B cell (primary cell): ENCODE data around the gene PLA2G4D. TPM values are rescaled to one million over a fixed set of nuclear protein-coding genes. Genes with fewer than 3 reads are reported as not detected.

Experiments
- ATAC-seq: fragments of 200-7000 bp; cut with Tn5 transposase; one replicate; pipeline ENCODE4 v1.10.0; 2021; ENCODE audit warnings: low read depth, mild to moderate bottlenecking, moderate number of reproducible peaks, moderate library complexity
- CTCF ChIA-PET: fragments of 350-600 bp; sonication (Branson Sonifier 250); formaldehyde crosslinking; loops from one replicate; lab custom pipeline; 2021; ENCODE audit warnings: antibody characterized with exemption, inconsistent platforms; lab: Charles Lee
- POLR2A ChIA-PET: fragments of 350-600 bp; sonication (Branson Sonifier 250); formaldehyde crosslinking; loops from one replicate; lab custom pipeline; 2021; ENCODE audit warnings: antibody characterized with exemption; lab: Charles Lee
- DNase-seq: peaks from one replicate; pipeline ENCODE4 v3.0.0; 2013
- H2AFZ ChIP-seq: 2 replicates; pipeline ENCODE4 v1.6.1; 2012; ENCODE audit warnings: mild to moderate bottlenecking, low read depth, low read length; ENCODE audit not compliant: insufficient read depth, poor library complexity, severe bottlenecking
- H3K27ac ChIP-seq, 2 donors: 1 replicate in 1 of 2; 2 replicates in 1 of 2; pipeline ENCODE4 v1.5.1; 2012 to 2013; ENCODE audit warnings: low read length in 2 of 2, mild to moderate bottlenecking in 2 of 2, moderate library complexity in 1 of 2
- H3K27me3 ChIP-seq, 4 experiments: fragments of 200-600 bp in 1 of 4; sonication (generic) in 1 of 4; replicated peaks in 1 of 4; 1 replicate in 2 of 4; 2 replicates in 2 of 4; pipeline versions ENCODE4 v1.6.1 to v1.7.0; 2013 to 2016; ENCODE audit warnings: low read length in 3 of 4, mild to moderate bottlenecking in 2 of 4, mixed read lengths in 1 of 4, moderate library complexity in 1 of 4; ENCODE audit not compliant: insufficient read depth in 4 of 4, control insufficient read depth in 3 of 4; ENCODE audit errors: control extremely low read depth in 1 of 4
- H3K36me3 ChIP-seq, 2 experiments: replicated peaks in 1 of 2; 1 replicate in 1 of 2; 2 replicates in 1 of 2; pipeline versions ENCODE4 v1.6.1 to v1.7.1; 2013; ENCODE audit warnings: low read length in 1 of 2; ENCODE audit not compliant: insufficient read depth in 2 of 2, control insufficient read depth in 1 of 2; ENCODE audit errors: control extremely low read depth in 1 of 2, extremely low read depth in 1 of 2
- H3K4me1 ChIP-seq, 2 donors: fragments of 200-600 bp in 1 of 2; sonication (generic) in 1 of 2; 1 replicate in 1 of 2; 2 replicates in 1 of 2; pipeline versions ENCODE4 v1.5.1 to v1.6.1; 2013 to 2017; ENCODE audit warnings: low read length in 2 of 2; ENCODE audit not compliant: control insufficient read depth in 2 of 2, insufficient read depth in 2 of 2
- H3K4me2 ChIP-seq: replicated peaks from 2 replicates; pipeline ENCODE3; 2012; ENCODE audit warnings: mild to moderate bottlenecking, low read depth, low read length; ENCODE audit not compliant: poor library complexity, severe bottlenecking
- H3K4me3 ChIP-seq, 5 experiments: fragments of 200-600 bp in 1 of 5; sonication (generic) in 1 of 5; 1 replicate in 3 of 5; 2 replicates in 2 of 5; pipeline versions ENCODE4 v1.5.1 to v1.7.0; 2011 to 2016; ENCODE audit warnings: low read length in 4 of 5, mild to moderate bottlenecking in 4 of 5, low read depth in 2 of 5, control low read depth in 1 of 5, moderate library complexity in 1 of 5; ENCODE audit not compliant: insufficient read depth in 1 of 5; ENCODE audit errors: control extremely low read depth in 1 of 5, extremely low read depth in 1 of 5
- H3K79me2 ChIP-seq: fragments of 200-600 bp; sonication (generic); one replicate; pipeline ENCODE4 v1.6.0; 2016; ENCODE audit warnings: low read length; ENCODE audit not compliant: control insufficient read depth, insufficient read depth
- H3K9ac ChIP-seq: fragments of 200-600 bp; sonication (generic); 2 replicates; pipeline ENCODE4 v1.6.1; 2017; ENCODE audit warnings: mild to moderate bottlenecking, low read length, moderate library complexity
- H3K9me3 ChIP-seq, 3 donors: one replicate each; pipeline versions ENCODE4 v1.6.1 to v1.7.1; 2013; ENCODE audit warnings: low read length in 2 of 3; ENCODE audit not compliant: control insufficient read depth in 2 of 3, insufficient read depth in 1 of 3; ENCODE audit errors: control extremely low read depth in 1 of 3
- H4K20me1 ChIP-seq: 2 replicates; pipeline ENCODE4 v1.6.0; 2012; ENCODE audit warnings: mild to moderate bottlenecking, low read length; ENCODE audit not compliant: insufficient read depth, control insufficient read depth, poor library complexity, severe bottlenecking
- H3K27ac Mint-ChIP-seq: one replicate; pipeline ENCODE4 v1.8.0; 2021; ENCODE audit warnings: mixed read lengths
- H3K27me3 Mint-ChIP-seq: one replicate; pipeline ENCODE4 v1.8.0; 2021; ENCODE audit warnings: mixed read lengths
- H3K4me1 Mint-ChIP-seq: one replicate; pipeline ENCODE4 v1.8.0; 2021; ENCODE audit warnings: mixed read lengths
- H3K4me3 Mint-ChIP-seq: one replicate; pipeline ENCODE4 v1.8.0; 2021; ENCODE audit warnings: mixed read lengths
- H3K9me3 Mint-ChIP-seq: one replicate; pipeline ENCODE4 v1.8.0; 2022; ENCODE audit warnings: mixed read lengths; ENCODE audit not compliant: insufficient read depth
- EZH2 ChIP-seq: IDR thresholded peaks from 2 replicates; pipeline ENCODE4 v1.6.1; 2012; ENCODE audit warnings: borderline replicate concordance, low read depth, mild to moderate bottlenecking, moderate library complexity, low read length; ENCODE audit not compliant: insufficient read depth, poor library complexity, severe bottlenecking
- WGBS: methylation state at CpG from one replicate; pipeline ENCODE4 v1.1.5; 2013; ENCODE audit warnings: missing lambda C conversion rate; ENCODE audit not compliant: insufficient coverage; 5-methylcytosine and 5-hydroxymethylcytosine counted together
- intact Hi-C: fragments of 100-400 bp; cut with micrococcal nuclease; formaldehyde crosslinking; loops from one replicate; pipeline ENCODE4 v1.10.0; 2022
- polyA plus RNA-seq: library from polyadenylated mRNA; depleted of rRNA; stranded (reverse); fragments of >200 nt; gene quantifications from 2 replicates; pipeline ENCODE4 v1.2.3, GENCODE V29; 2012
- total RNA-seq, 2 donors: library from RNA; stranded (reverse); fragments of 120-200 nt in 1 of 2; gene quantifications; 1 replicate in 1 of 2; 2 replicates in 1 of 2; pipeline versions ENCODE4 v1.2.3 to v1.2.4, GENCODE V29; 2013 to 2022
- TF ChIP-seq, protein P1 (sequence below): fragments of 200-600 bp; IDR thresholded peaks from one replicate; pipeline ENCODE4 v1.8.0; 2022; ENCODE audit warnings: antibody characterized with exemption, mild to moderate bottlenecking

PLA2G4D gene
- total and polyA plus RNA-seq, 2 donors (not counting 1 experiment from before 2014, with no cell fraction given) = not detected

DNA sequence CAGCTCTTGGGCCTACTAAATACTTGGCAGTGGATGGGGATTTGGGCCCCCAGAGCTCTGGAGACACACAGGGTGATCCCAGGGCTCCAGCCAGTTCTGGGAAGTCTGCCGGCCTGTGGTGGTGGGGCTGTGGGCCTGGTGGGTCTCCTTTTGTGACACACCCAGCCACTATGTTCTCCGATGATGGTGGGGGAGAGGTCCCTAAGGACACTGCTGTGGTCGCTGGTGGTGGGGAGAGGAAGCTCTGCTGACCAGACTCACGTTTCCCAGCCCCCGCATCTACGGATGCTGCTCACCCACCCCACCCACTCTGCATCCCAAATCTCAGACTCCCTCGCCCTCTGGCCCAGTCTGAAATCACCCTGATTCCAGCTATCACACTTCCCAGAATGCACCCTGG is 396 bp downstream of the PLA2G4D start:
- no peak overlapping the region for H3K27ac Mint-ChIP-seq
- Histone ChIP-seq H3K9me3 (peaks cover 0 to 3% (median 0%) of the 10 kb centered on the region in 3 donors), H2AFZ (no peak overlapping the region), H3K4me3 (no peak overlapping the region), H3K9ac (no peak overlapping the region), H3K36me3 (no peaks in the 10 kb centered on the region), H3K79me2 (no peaks in the 10 kb centered on the region), H3K4me2 (no peak overlapping the region), H3K27ac (no peak overlapping the region), H3K4me1 (no peaks in the 10 kb centered on the region), H4K20me1 (no peaks in the 10 kb centered on the region), H3K27me3 (no peaks in the 10 kb centered on the region)
- no peak overlapping the region for H3K4me3 Mint-ChIP-seq
- intact Hi-C loops = no loop called here
- WGBS = 48% methylated on average over 5 of the region's 7 CpGs
- ATAC-seq (no peak), DNase-seq (no peak)
- H3K27me3 Mint-ChIP-seq = peaks cover 29% of the 10 kb centered on the region
- ChIA-PET CTCF (no interaction called here), POLR2A (no interaction called here)
- TF ChIP-seq, protein P1, sequence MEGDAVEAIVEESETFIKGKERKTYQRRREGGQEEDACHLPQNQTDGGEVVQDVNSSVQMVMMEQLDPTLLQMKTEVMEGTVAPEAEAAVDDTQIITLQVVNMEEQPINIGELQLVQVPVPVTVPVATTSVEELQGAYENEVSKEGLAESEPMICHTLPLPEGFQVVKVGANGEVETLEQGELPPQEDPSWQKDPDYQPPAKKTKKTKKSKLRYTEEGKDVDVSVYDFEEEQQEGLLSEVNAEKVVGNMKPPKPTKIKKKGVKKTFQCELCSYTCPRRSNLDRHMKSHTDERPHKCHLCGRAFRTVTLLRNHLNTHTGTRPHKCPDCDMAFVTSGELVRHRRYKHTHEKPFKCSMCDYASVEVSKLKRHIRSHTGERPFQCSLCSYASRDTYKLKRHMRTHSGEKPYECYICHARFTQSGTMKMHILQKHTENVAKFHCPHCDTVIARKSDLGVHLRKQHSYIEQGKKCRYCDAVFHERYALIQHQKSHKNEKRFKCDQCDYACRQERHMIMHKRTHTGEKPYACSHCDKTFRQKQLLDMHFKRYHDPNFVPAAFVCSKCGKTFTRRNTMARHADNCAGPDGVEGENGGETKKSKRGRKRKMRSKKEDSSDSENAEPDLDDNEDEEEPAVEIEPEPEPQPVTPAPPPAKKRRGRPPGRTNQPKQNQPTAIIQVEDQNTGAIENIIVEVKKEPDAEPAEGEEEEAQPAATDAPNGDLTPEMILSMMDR = no peak
- TF ChIP-seq EZH2 = no peak
- H3K9me3 Mint-ChIP-seq = no peaks in the 10 kb centered on the region
- H3K4me1 Mint-ChIP-seq = no peaks in the 10 kb centered on the region

DNA sequence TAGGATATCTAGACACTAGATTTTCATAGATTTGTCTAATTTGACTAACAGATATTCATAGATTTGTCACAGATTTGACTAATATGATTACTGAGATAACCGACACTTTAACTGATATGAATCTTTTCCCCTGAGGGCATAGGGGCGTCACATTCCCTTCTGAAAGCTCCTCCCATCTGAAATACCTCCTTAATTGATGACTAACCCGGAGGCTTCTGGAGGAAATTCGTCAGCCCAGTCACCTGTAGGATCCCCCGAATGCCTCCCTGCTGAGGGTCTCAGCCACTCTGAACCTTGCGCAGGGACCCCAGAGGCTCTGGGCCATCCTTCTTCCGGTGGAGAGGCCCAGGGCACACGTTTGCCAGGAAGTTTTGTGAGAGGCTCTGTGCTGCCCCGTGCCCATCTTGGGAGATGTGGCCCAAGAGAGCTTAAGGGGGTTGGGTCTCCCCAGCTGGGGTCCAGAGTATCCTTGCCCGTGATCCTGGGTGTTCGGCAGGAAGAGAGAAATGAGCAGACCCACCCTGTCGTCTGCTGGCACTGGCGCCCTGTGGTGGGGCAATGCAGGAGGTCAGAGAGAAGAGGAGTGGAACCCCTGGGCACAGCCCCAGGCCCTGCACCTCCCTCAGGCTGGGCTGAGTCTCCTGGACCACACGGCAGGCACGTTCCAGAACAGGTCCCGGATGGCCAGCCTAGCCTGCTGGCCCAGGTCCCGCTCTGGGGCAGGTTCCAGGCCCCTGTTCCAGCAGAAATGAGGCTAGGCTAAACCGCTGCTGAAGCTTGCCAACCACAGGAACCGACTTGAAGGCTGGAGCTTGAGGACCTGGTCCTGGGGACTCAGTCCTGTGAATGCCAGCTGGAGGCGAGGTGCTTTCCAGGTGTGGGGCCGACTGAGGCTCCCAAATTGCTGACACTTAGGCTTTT is 1.7 kb downstream of the PLA2G4D start:
- no peaks in the 10 kb centered on the region for H3K79me2 ChIP-seq
- H3K4me2 ChIP-seq = no peak overlapping the region
- no peak overlapping the region for H2AFZ ChIP-seq
- ChIA-PET POLR2A (no interaction called here), CTCF (interaction anchor here (1.2 kb wide), 1 partner anchor 33 kb away, joined by 3 read pairs; no protein-coding TSS in a partner anchor)
- 88% methylated on average over 19 of the region's 21 CpGs for WGBS
- H3K9ac ChIP-seq = no peak overlapping the region
- H3K27me3 ChIP-seq = peaks cover 0 to 5% (median 0%) of the 10 kb centered on the region in 4 experiments
- no peaks in the 10 kb centered on the region for H3K36me3 ChIP-seq
- peaks cover 26% of the 10 kb centered on the region for H3K27me3 Mint-ChIP-seq
- H3K9me3 Mint-ChIP-seq = no peaks in the 10 kb centered on the region
- H3K4me3 Mint-ChIP-seq = no peak overlapping the region
- no peak overlapping the region for H3K27ac Mint-ChIP-seq
- no peak for ATAC-seq
- DNase-seq = no peak
- H3K27ac ChIP-seq = no peak overlapping the region
- H4K20me1 ChIP-seq = no peaks in the 10 kb centered on the region
- TF ChIP-seq, protein P1 = no peak
- no peak for TF ChIP-seq EZH2
- no peaks in the 10 kb centered on the region for H3K4me1 ChIP-seq
- no peaks in the 10 kb centered on the region for H3K4me1 Mint-ChIP-seq
- H3K9me3 ChIP-seq = no peaks in the 10 kb centered on the region
- no peak overlapping the region for H3K4me3 ChIP-seq
- intact Hi-C loops = no loop called here
